ENCODE data around the gene NOL7. TPM values are rescaled to one million over a fixed set of nuclear protein-coding genes. Genes with fewer than 3 reads are reported as not detected.

Gene NOL7
- total RNA-seq, 1 experiment from 2014 or later: 75.9 TPM

DNA sequence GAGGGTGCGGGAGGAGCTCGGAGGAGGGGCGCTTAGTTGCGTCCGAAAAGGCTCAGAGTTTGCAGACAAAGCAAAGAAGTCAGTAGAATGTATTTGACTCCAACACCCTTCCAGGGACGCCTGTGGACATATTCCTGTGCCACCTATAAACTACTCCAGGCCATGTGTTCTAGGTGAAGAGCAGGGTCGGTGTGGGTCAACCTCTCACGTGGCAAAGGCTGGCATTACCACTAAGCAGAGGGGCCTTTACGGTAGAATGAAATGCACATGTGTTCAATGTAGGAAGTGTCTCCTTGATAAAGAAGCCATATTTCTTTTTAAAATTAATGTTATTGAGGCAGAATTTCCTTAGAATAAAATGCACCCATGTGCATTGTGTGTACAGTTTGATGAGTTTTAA, 25.3 kb upstream of the NOL7 start:
- Histone ChIP-seq H3K4me1 (replicated peaks; ENCODE audit: insufficient read depth) (no peaks in the 10 kb centered on the region), H3K4me3 (no peak overlapping the region), H2AFZ (no peak overlapping the region), H3K9me3 (ENCODE audit: insufficient read depth, low read depth) (no peaks in the 10 kb centered on the region), H3K27me3 (ENCODE audit: insufficient read depth, low read depth) (no peaks in the 10 kb centered on the region), H3K79me2 (ENCODE audit: low read depth) (no peaks in the 10 kb centered on the region), H3K27ac (no peak overlapping the region), H3F3A (ENCODE audit: insufficient read depth, low read depth) (no peaks in the 10 kb centered on the region), H3K9me2 (ENCODE audit: insufficient read depth) (no peaks in the 10 kb centered on the region), H3K36me3 (ENCODE audit: low read depth) (peaks cover 10% of the 10 kb centered on the region; the same call in 1 of the 2 replicates), H4K20me1 (ENCODE audit: insufficient read depth) (no peaks in the 10 kb centered on the region), H3K4me2 (no peak overlapping the region)
- CTCF ChIA-PET: no interaction called here
- intact Hi-C loops (cut with micrococcal nuclease; ENCODE audit: unreplicated experiment): no loop called here
- TF ChIP-seq, protein P1, sequence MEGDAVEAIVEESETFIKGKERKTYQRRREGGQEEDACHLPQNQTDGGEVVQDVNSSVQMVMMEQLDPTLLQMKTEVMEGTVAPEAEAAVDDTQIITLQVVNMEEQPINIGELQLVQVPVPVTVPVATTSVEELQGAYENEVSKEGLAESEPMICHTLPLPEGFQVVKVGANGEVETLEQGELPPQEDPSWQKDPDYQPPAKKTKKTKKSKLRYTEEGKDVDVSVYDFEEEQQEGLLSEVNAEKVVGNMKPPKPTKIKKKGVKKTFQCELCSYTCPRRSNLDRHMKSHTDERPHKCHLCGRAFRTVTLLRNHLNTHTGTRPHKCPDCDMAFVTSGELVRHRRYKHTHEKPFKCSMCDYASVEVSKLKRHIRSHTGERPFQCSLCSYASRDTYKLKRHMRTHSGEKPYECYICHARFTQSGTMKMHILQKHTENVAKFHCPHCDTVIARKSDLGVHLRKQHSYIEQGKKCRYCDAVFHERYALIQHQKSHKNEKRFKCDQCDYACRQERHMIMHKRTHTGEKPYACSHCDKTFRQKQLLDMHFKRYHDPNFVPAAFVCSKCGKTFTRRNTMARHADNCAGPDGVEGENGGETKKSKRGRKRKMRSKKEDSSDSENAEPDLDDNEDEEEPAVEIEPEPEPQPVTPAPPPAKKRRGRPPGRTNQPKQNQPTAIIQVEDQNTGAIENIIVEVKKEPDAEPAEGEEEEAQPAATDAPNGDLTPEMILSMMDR (conservative IDR thresholded peaks at IDR 0.05): no peak
- TF ChIP-seq EZH2 (IDR thresholded peaks at IDR 0.05; ENCODE audit: low read depth): no peak
- no TSS peak for BruUV-seq (replicated peaks)
- POLR2A ChIA-PET (ENCODE audit: unreplicated experiment): no interaction called here
- no peak for DNase-seq

DNA sequence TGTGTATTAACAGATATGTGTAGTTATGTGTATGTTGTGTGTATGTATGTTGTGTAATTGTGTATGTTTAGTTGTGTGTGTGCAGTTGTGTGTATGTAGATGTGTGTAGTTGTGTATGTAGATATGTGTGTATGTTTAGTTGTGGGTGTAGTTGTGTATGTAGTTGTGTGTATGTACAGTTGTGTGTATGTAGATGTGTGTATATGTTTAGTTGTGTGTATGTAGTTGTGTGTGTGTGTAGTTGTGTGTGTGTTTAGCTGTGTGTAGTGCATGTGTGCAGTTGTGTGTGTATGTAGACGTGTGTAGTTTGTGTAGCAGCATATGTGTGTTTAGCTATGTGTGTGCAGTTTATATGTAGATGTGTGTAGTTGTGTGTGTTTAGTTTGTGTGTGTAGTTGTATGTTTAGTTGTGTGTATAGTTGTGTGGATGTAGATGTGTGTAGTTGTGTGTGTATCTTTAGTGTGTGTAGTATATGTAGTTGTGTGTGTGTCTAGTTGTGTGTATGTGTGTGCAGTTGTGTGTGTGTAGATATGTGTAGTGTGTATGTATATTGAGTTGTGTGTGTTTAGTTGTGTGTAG, 24.5 kb upstream of the NOL7 start:
- no peaks in the 10 kb centered on the region for H4K20me1 ChIP-seq (ENCODE audit: insufficient read depth)
- POLR2A ChIA-PET (ENCODE audit: unreplicated experiment): interaction anchor here (0.7 kb wide), 1 partner anchor 235 kb away, joined by 3 read pairs; no protein-coding TSS in a partner anchor
- BruUV-seq (replicated peaks): no TSS peak
- H3K9me3 ChIP-seq (ENCODE audit: insufficient read depth, low read depth): no peaks in the 10 kb centered on the region
- no peaks in the 10 kb centered on the region for H3K79me2 ChIP-seq (ENCODE audit: low read depth)
- H3K9me2 ChIP-seq (ENCODE audit: insufficient read depth): no peaks in the 10 kb centered on the region
- no peaks in the 10 kb centered on the region for H3F3A ChIP-seq (ENCODE audit: insufficient read depth, low read depth)
- no peak for TF ChIP-seq EZH2 (IDR thresholded peaks at IDR 0.05; ENCODE audit: low read depth)
- TF ChIP-seq, protein P1 (conservative IDR thresholded peaks at IDR 0.05): no peak
- H3K27ac ChIP-seq: no peak overlapping the region
- H2AFZ ChIP-seq: no peak overlapping the region
- H3K27me3 ChIP-seq (ENCODE audit: insufficient read depth, low read depth): no peaks in the 10 kb centered on the region
- no peak overlapping the region for H3K4me3 ChIP-seq
- CTCF ChIA-PET: no interaction called here
- intact Hi-C loops (cut with micrococcal nuclease; ENCODE audit: unreplicated experiment): no loop called here
- no peak overlapping the region for H3K4me2 ChIP-seq
- peaks cover 10% of the 10 kb centered on the region; the same call in 1 of the 2 replicates for H3K36me3 ChIP-seq (ENCODE audit: low read depth)
- no peak for DNase-seq
- no peaks in the 10 kb centered on the region for H3K4me1 ChIP-seq (replicated peaks; ENCODE audit: insufficient read depth)

GRCh38 chr6:13591205-13591921, 23.8 kb upstream of the NOL7 start:
- Histone ChIP-seq H3K4me1 (replicated peaks; ENCODE audit: insufficient read depth) (no peaks in the 10 kb centered on the region), H2AFZ (no peak overlapping the region), H3K27me3 (ENCODE audit: insufficient read depth, low read depth) (no peaks in the 10 kb centered on the region), H3K27ac (no peak overlapping the region), H3F3A (ENCODE audit: insufficient read depth, low read depth) (no peaks in the 10 kb centered on the region), H3K9me3 (ENCODE audit: insufficient read depth, low read depth) (no peaks in the 10 kb centered on the region), H3K9me2 (ENCODE audit: insufficient read depth) (no peaks in the 10 kb centered on the region), H3K79me2 (ENCODE audit: low read depth) (no peaks in the 10 kb centered on the region), H3K4me2 (no peak overlapping the region), H3K4me3 (no peak overlapping the region), H4K20me1 (ENCODE audit: insufficient read depth) (no peaks in the 10 kb centered on the region), H3K36me3 (ENCODE audit: low read depth) (peaks cover 10% of the 10 kb centered on the region; the same call in 1 of the 2 replicates)
- no TSS peak for BruUV-seq (replicated peaks)
- TF ChIP-seq, protein P1 (conservative IDR thresholded peaks at IDR 0.05): no peak
- no peak for TF ChIP-seq EZH2 (IDR thresholded peaks at IDR 0.05; ENCODE audit: low read depth)
- DNase-seq: no peak
- POLR2A ChIA-PET (ENCODE audit: unreplicated experiment): no interaction called here
- intact Hi-C loops (cut with micrococcal nuclease; ENCODE audit: unreplicated experiment): no loop called here
- CTCF ChIA-PET: no interaction called here

Data from PC-9 (cell line).